ENCODE measurements around the gene HPS1. TPM values are rescaled to one million over a fixed set of nuclear protein-coding genes. Genes with fewer than 3 reads are reported as not detected.

HPS1 gene
- total and polyA plus RNA-seq, 8 donors = 24.6 to 38.7 (median 29.4) TPM

- Histone ChIP-seq H3K4me1 (peaks cover 5 to 7% (median 6%) of the 10 kb centered on the region in 3 donors), H3K36me3 (no peaks in the 10 kb centered on the region), H3K27ac (no peak overlapping the region), H3K4me3 (no peak overlapping the region), H3K9me3 (no peaks in the 10 kb centered on the region), H3K27me3 (no peaks in the 10 kb centered on the region)
- DNase-seq (no peak), ATAC-seq (no peak), FAIRE-seq (no peak)
- intact Hi-C loops (cut with DNase I) = loop anchor here in 1 of 3 donors (10.0 kb wide), 1 partner anchor 779 kb away; no protein-coding TSS in a partner anchor
- no peak for TF ChIP-seq CTCF (IDR thresholded peaks at IDR 0.05)
- WGBS, 2 donors = 82% methylated on average over 3 of the region's 3 CpGs
Measured at GRCh38 chr10:98465866-98466265, 19.1 kb upstream of the HPS1 start.

GRCh38 chr10:98463976-98464754 lies 17.4 kb upstream of the HPS1 start:
- Histone ChIP-seq H3K9me3 (no peaks in the 10 kb centered on the region), H3K36me3 (no peaks in the 10 kb centered on the region), H3K4me3 (no peak overlapping the region), H3K27me3 (no peaks in the 10 kb centered on the region), H3K27ac (no peak overlapping the region), H3K4me1 (peaks cover 12 to 15% (median 13%) of the 10 kb centered on the region in 3 donors)
- intact Hi-C loops (cut with DNase I) = loop anchor here in 2 of 3 donors (5.0 to 10.0 kb wide), 2 partner anchors 781 to 783 kb away; no protein-coding TSS in a partner anchor
- TF ChIP-seq CTCF (IDR thresholded peaks at IDR 0.05) = no peak
- FAIRE-seq (no peak), DNase-seq (no peak), ATAC-seq (no peak)
- 79 to 82% methylated on average over 8 of the region's 8 CpGs for WGBS, 2 donors

GRCh38 chr10:98463016-98463415 lies 16.3 kb upstream of the HPS1 start:
- no peak for ATAC-seq
- no peaks in the 10 kb centered on the region for H3K36me3 ChIP-seq
- DNase-seq = no peak
- TF ChIP-seq CTCF (IDR thresholded peaks at IDR 0.05) = no peak
- no peak overlapping the region for H3K4me3 ChIP-seq
- H3K27me3 ChIP-seq = no peaks in the 10 kb centered on the region
- no peak overlapping the region for H3K27ac ChIP-seq
- H3K9me3 ChIP-seq = no peaks in the 10 kb centered on the region
- peaks cover 12 to 15% (median 13%) of the 10 kb centered on the region in 3 donors for H3K4me1 ChIP-seq
- 83 to 91% methylated on average over 6 of the region's 6 CpGs for WGBS, 2 donors
- no peak for FAIRE-seq
- intact Hi-C loops (cut with DNase I) = loop anchor here in 2 of 3 donors (5.0 to 10.0 kb wide), 2 partner anchors 782 to 784 kb away; no protein-coding TSS in a partner anchor

- no peak for TF ChIP-seq CTCF (IDR thresholded peaks at IDR 0.05)
- FAIRE-seq = no peak
- Histone ChIP-seq H3K27me3 (no peaks in the 10 kb centered on the region), H3K36me3 (no peaks in the 10 kb centered on the region), H3K9me3 (no peaks in the 10 kb centered on the region), H3K27ac (peak overlapping the region; percentile 23 to 77 (median 66)), H3K4me3 (no peak overlapping the region), H3K4me1 (peaks cover 12 to 15% (median 13%) of the 10 kb centered on the region in 3 donors)
- DNase-seq = no peak
- no peak for ATAC-seq
- WGBS, 2 donors = 77 to 83% methylated on average over 3 of the region's 3 CpGs
- intact Hi-C loops (cut with DNase I) = loop anchor here in 2 of 3 donors (5.0 to 10.0 kb wide), 2 partner anchors 783 to 786 kb away; no protein-coding TSS in a partner anchor
Measured at GRCh38 chr10:98461500-98461842, 14.7 kb upstream of the HPS1 start.

Measured in pancreas (tissue), 10 donors.